HepG2 (cell line): ENCODE data around the gene SMYD2. TPM values are rescaled to one million over a fixed set of nuclear protein-coding genes. Genes with fewer than 3 reads are reported as not detected.

ENCODE experiments used
- ATAC-seq: fragments of 200-7000 bp; cut with Tn5 transposase; 3 replicates; pipeline ENCODE4 v1.9.1; 2020; ENCODE audit warnings: mild to moderate bottlenecking, moderate library complexity
- BruUV-seq: library from RNA; stranded (reverse); fragments of 400-500 nt; replicated peaks from 2 replicates; lab custom pipeline; 2021; lab: Mats Ljungman, UMichigan
- CTCF ChIA-PET: fragments of 300-600 bp; formaldehyde crosslinking; extraction: SDS; loops from one replicate; lab custom pipeline; 2021; ENCODE audit warnings: low total read pairs, inconsistent platforms, low intra/inter-chr PET ratio; lab: Yijun Ruan, JAX
- POLR2A ChIA-PET: fragments of 350-600 bp; sonication (Branson Sonifier 250); formaldehyde crosslinking; loops from one replicate; lab custom pipeline; 2020; ENCODE audit warnings: antibody characterized with exemption, inconsistent platforms; lab: Yijun Ruan, JAX
- DNase-seq: peaks from one replicate; pipeline ENCODE4 v3.0.0-alpha.2; 2015; ENCODE audit warnings: low spot score
- FAIRE-seq: peaks from 3 replicates; lab custom pipeline; 2011; peaks lifted over from hg19 to GRCh38; lab: Jason Lieb, UNC
- H2AFZ ChIP-seq: one replicate; pipeline ENCODE4 v1.6.1; 2011; ENCODE audit warnings: low read length, inconsistent platforms
- H3K27ac ChIP-seq: fragments of 300-600 bp; 3 replicates; pipeline ENCODE4 v1.8.0; 2011; ENCODE audit warnings: mixed run types, mild to moderate bottlenecking, mixed read lengths, low read length, inconsistent platforms; ENCODE audit not compliant: insufficient read depth; ENCODE audit errors: extremely low read length
- H3K27me3 ChIP-seq, 2 experiments: fragments of 200-600 bp in 1 of 2; 2 replicates in 1 of 2; 3 replicates in 1 of 2; pipeline versions ENCODE4 v1.6.0 to v1.8.0; 2011; ENCODE audit warnings: low read length in 2 of 2, mild to moderate bottlenecking in 2 of 2, moderate library complexity in 2 of 2, inconsistent platforms in 1 of 2; ENCODE audit not compliant: insufficient read depth in 2 of 2, control insufficient read depth in 1 of 2
- H3K36me3 ChIP-seq, 2 experiments: fragments of 200-600 bp in 1 of 2; replicated peaks in 1 of 2; 2 replicates in 1 of 2; 3 replicates in 1 of 2; pipeline versions ENCODE4 v1.5.1 to v1.8.0; 2011; ENCODE audit warnings: low read length in 2 of 2, inconsistent platforms in 1 of 2; ENCODE audit not compliant: insufficient read depth in 2 of 2, control insufficient read depth in 1 of 2
- H3K4me1 ChIP-seq: 2 replicates; pipeline ENCODE4 v1.5.1; 2012; ENCODE audit warnings: low read length, inconsistent platforms; ENCODE audit not compliant: insufficient read depth
- H3K4me2 ChIP-seq: 2 replicates; pipeline ENCODE4 v1.6.0; 2011; ENCODE audit warnings: low read depth, low read length, inconsistent platforms
- H3K4me3 ChIP-seq, 3 experiments: fragments of 200-600 bp in 1 of 3; sonication (generic), shearing (Covaris generic) in 1 of 3; replicated peaks in 1 of 3; 2 replicates each; pipeline ENCODE4 v1.5.1; 2011 to 2016; ENCODE audit warnings: low read length in 3 of 3, inconsistent platforms in 2 of 3, low read depth in 2 of 3, mild to moderate bottlenecking in 2 of 3, control low read depth in 1 of 3, mixed read lengths in 1 of 3; ENCODE audit not compliant: insufficient read depth in 1 of 3
- H3K79me2 ChIP-seq: one replicate; pipeline ENCODE4 v1.6.1; 2011; ENCODE audit warnings: low read length, inconsistent platforms; ENCODE audit not compliant: insufficient read depth
- H3K9ac ChIP-seq: 2 replicates; pipeline ENCODE4 v1.6.0; 2011; ENCODE audit warnings: mild to moderate bottlenecking, low read depth, low read length, inconsistent platforms; ENCODE audit not compliant: insufficient read depth
- H3K9me3 ChIP-seq: 2 replicates; pipeline ENCODE4 v1.5.1; 2012; ENCODE audit warnings: mild to moderate bottlenecking, low read length
- H4K20me1 ChIP-seq: 2 replicates; pipeline ENCODE4 v1.6.0; 2011; ENCODE audit warnings: inconsistent platforms, mild to moderate bottlenecking, low read length, moderate library complexity; ENCODE audit not compliant: insufficient read depth
- ARID2 ChIP-seq: sonication (generic); formaldehyde crosslinking; IDR thresholded peaks from 2 replicates; pipeline ENCODE4 v1.8.1; 2022; ENCODE audit warnings: mild to moderate bottlenecking, missing genetic modification reagents, borderline replicate concordance
- FOXK2 ChIP-seq: fragments of 450-650 bp; IDR thresholded peaks from 2 replicates; pipeline ENCODE4 v1.6.1; 2016
- GATAD2A ChIP-seq: IDR thresholded peaks from 2 replicates; pipeline ENCODE4 v1.6.1; 2016
- HMGA1 ChIP-seq: sonication (generic); formaldehyde crosslinking; conservative IDR thresholded peaks from 2 replicates; pipeline ENCODE4 v1.4.0; 2020; ENCODE audit warnings: missing genetic modification reagents
- MEIS2 ChIP-seq: sonication (generic); formaldehyde crosslinking; IDR thresholded peaks from 2 replicates; pipeline ENCODE4 v1.9.0; 2021; ENCODE audit warnings: mild to moderate bottlenecking, missing genetic modification reagents
- PAWR ChIP-seq: sonication (generic); formaldehyde crosslinking; IDR thresholded peaks from 2 replicates; pipeline ENCODE4 v1.4.0; 2020; ENCODE audit warnings: missing genetic modification reagents, mild to moderate bottlenecking, borderline replicate concordance
- SETDB1 ChIP-seq: sonication (generic); formaldehyde crosslinking; IDR thresholded peaks from 2 replicates; pipeline ENCODE4 v1.5.1; 2020; ENCODE audit warnings: missing genetic modification reagents, mild to moderate bottlenecking, borderline replicate concordance
- SMARCE1 ChIP-seq: fragments of 450-650 bp; IDR thresholded peaks from 2 replicates; pipeline ENCODE4 v1.6.1; 2017; ENCODE audit warnings: borderline replicate concordance
- SRY ChIP-seq: sonication (generic); formaldehyde crosslinking; IDR thresholded peaks from 2 replicates; pipeline ENCODE4 v1.8.0; 2022; ENCODE audit warnings: mild to moderate bottlenecking, missing genetic modification reagents
- THAP11 ChIP-seq: IDR thresholded peaks from 2 replicates; pipeline ENCODE4 v1.6.1; 2016; ENCODE audit warnings: missing biosample characterization, missing genetic modification reagents
- XRCC5 ChIP-seq: fragments of 200-400 bp; formaldehyde crosslinking; optimal IDR thresholded peaks from 2 replicates; pipeline ENCODE3; 2017; ENCODE audit warnings: mild to moderate bottlenecking, low read length
- ZFP82 ChIP-seq: sonication (generic); formaldehyde crosslinking; IDR thresholded peaks from 2 replicates; pipeline ENCODE4 v1.5.1; 2020; ENCODE audit warnings: mild to moderate bottlenecking, missing genetic modification reagents, borderline replicate concordance
- ZNF367 ChIP-seq: sonication (generic); formaldehyde crosslinking; IDR thresholded peaks from 2 replicates; pipeline ENCODE4 v1.4.0; 2020; ENCODE audit warnings: missing genetic modification reagents, borderline replicate concordance
- ZNF570 ChIP-seq: sonication (generic); formaldehyde crosslinking; IDR thresholded peaks from 2 replicates; pipeline ENCODE4 v1.4.0; 2020; ENCODE audit warnings: mild to moderate bottlenecking, missing genetic modification reagents, borderline replicate concordance
- in situ Hi-C: cut with HindIII; loops from 2 replicates; pipeline ENCODE4 v1.10.0; 2017; ENCODE audit warnings: low pct_unique_long_range_greater_than_20kb; ENCODE audit not compliant: extremely low pct_ligation_motif_present
- intact Hi-C: fragments of 100-400 bp; cut with micrococcal nuclease; formaldehyde crosslinking; loops from one replicate; pipeline ENCODE4 v1.10.0; 2022; ENCODE audit not compliant: unreplicated experiment
- polyA plus RNA-seq, 8 experiments: library from polyadenylated mRNA; depleted of rRNA in 3 of 8; stranded (reverse) in 7 of 8; unstranded in 1 of 8; fragments of >200 nt; fragmentation: Illumina TruSeq in 4 of 8; extraction: Trizol in 4 of 8; gene quantifications; 2 replicates each; pipeline versions ENCODE4 v1.2.1 to v1.2.3, GENCODE V29; 2011 to 2016; ENCODE audit warnings: low read depth in 4 of 8, missing spikeins in 1 of 8, mixed read lengths in 1 of 8; ENCODE audit not compliant: insufficient read depth in 1 of 8
- total RNA-seq, 5 experiments: library from RNA; depleted of rRNA; stranded (reverse); fragments of >200 nt; fragmentation: Illumina TruSeq; extraction: Trizol; gene quantifications; 2 replicates each; pipeline ENCODE4 v1.2.3, GENCODE V29; 2016; ENCODE audit warnings: low read depth in 1 of 5
- TF ChIP-seq, protein P1 (sequence below): sonication (generic); formaldehyde crosslinking; IDR thresholded peaks from 2 replicates; pipeline ENCODE4 v1.8.1; 2023; ENCODE audit warnings: mild to moderate bottlenecking, missing genetic modification reagents, borderline replicate concordance
- TF ChIP-seq, protein P2 (sequence below): sonication (generic); formaldehyde crosslinking; IDR thresholded peaks from 2 replicates; pipeline ENCODE4 v1.5.0; 2020; ENCODE audit warnings: missing genetic modification reagents, mild to moderate bottlenecking, borderline replicate concordance
- TF ChIP-seq, protein P3 (sequence below): sonication (generic); formaldehyde crosslinking; IDR thresholded peaks from 2 replicates; pipeline ENCODE4 v1.5.0; 2020; ENCODE audit warnings: missing genetic modification reagents, mild to moderate bottlenecking, borderline replicate concordance
- TF ChIP-seq, protein P4 (sequence below): sonication (generic); formaldehyde crosslinking; conservative IDR thresholded peaks from 2 replicates; pipeline ENCODE4 v1.4.0; 2020; ENCODE audit warnings: missing genetic modification reagents
- TF ChIP-seq, protein P5 (sequence below): sonication (generic); formaldehyde crosslinking; IDR thresholded peaks from 2 replicates; pipeline ENCODE4 v1.5.0; 2020; ENCODE audit warnings: missing genetic modification reagents

Gene SMYD2
- total and polyA plus RNA-seq, 2 of the 13 experiments (the other 11 are each of a cell fraction or from before 2014, with no cell fraction given) = 72.7 to 139 TPM

DNA sequence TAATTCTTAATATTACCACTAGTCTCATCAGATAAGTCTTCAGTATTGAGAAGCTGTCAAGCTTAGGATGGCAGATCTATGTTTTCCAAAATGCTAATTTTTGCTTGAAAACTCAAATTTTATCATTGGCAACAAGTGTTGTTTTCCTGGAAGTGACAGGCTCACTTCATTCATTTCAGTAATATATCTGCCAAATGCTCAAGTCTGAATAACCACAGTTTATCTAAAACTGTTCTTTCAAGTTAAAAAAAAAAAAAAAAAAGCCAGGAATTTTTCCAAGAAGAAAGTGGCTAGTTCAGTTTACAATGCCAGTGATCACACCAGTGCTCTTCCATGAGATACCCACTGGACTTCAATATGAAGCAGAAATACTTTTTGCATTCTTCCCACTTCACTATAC is 20.6 kb downstream of the SMYD2 start:
- Histone ChIP-seq H3K9me3 (no peaks in the 10 kb centered on the region), H3K4me2 (no peak overlapping the region), H3K4me1 (peaks cover 5% of the 10 kb centered on the region), H3K4me3 (no peak overlapping the region), H3K79me2 (peaks cover 65% of the 10 kb centered on the region), H3K9ac (no peak overlapping the region), H3K27me3 (no peaks in the 10 kb centered on the region), H3K36me3 (peaks cover 6 to 15% of the 10 kb centered on the region in 2 experiments; a peak in 3 of 5 replicates), H4K20me1 (peaks cover 11% of the 10 kb centered on the region; the same call in 1 of the 2 replicates), H2AFZ (no peak overlapping the region), H3K27ac (no peak overlapping the region)
- no peak for FAIRE-seq
- in situ Hi-C loops = no loop called here
- intact Hi-C loops = no loop called here
- POLR2A ChIA-PET = no interaction called here
- no peak for ATAC-seq
- no TSS peak for BruUV-seq
- no peak for TF ChIP-seq MEIS2 (CRISPR knock-in tag)
- TF ChIP-seq, protein P1, sequence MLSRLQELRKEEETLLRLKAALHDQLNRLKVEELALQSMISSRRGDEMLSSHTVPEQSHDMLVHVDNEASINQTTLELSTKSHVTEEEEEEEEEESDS = no peak
- no peak for TF ChIP-seq ZFP82 (CRISPR knock-in tag)
- TF ChIP-seq, protein P2, sequence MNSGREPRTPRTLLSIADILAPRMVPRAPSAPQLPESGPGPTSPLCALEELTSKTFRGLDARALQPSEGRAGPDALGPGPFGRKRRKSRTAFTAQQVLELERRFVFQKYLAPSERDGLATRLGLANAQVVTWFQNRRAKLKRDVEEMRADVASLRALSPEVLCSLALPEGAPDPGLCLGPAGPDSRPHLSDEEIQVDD = no peak
- TF ChIP-seq, protein P3, sequence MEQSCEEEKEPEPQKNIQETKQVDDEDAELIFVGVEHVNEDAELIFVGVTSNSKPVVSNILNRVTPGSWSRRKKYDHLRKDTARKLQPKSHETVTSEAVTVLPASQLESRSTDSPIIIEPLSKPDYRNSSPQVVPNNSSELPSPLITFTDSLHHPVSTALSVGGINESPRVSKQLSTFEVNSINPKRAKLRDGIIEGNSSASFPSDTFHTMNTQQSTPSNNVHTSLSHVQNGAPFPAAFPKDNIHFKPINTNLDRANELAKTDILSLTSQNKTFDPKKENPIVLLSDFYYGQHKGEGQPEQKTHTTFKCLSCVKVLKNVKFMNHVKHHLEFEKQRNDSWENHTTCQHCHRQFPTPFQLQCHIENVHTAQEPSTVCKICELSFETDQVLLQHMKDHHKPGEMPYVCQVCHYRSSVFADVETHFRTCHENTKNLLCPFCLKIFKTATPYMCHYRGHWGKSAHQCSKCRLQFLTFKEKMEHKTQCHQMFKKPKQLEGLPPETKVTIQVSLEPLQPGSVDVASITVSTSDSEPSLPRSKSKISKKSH (CRISPR knock-in tag) = no peak
- TF ChIP-seq SRY (CRISPR knock-in tag) = no peak
- no peak for TF ChIP-seq XRCC5
- no peak for TF ChIP-seq ARID2
- no peak for TF ChIP-seq ZNF570 (CRISPR knock-in tag)
- TF ChIP-seq ZNF367 (CRISPR knock-in tag) = no peak
- TF ChIP-seq SMARCE1 = no peak
- no peak for TF ChIP-seq HMGA1 (CRISPR knock-in tag)
- TF ChIP-seq GATAD2A (CRISPR knock-in tag) = no peak
- TF ChIP-seq SETDB1 (CRISPR knock-in tag) = no peak
- TF ChIP-seq, protein P4, sequence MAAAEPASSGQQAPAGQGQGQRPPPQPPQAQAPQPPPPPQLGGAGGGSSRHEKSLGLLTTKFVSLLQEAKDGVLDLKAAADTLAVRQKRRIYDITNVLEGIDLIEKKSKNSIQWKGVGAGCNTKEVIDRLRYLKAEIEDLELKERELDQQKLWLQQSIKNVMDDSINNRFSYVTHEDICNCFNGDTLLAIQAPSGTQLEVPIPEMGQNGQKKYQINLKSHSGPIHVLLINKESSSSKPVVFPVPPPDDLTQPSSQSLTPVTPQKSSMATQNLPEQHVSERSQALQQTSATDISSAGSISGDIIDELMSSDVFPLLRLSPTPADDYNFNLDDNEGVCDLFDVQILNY (CRISPR knock-in tag) = no peak
- TF ChIP-seq PAWR (CRISPR knock-in tag) = no peak
- TF ChIP-seq, protein P5, sequence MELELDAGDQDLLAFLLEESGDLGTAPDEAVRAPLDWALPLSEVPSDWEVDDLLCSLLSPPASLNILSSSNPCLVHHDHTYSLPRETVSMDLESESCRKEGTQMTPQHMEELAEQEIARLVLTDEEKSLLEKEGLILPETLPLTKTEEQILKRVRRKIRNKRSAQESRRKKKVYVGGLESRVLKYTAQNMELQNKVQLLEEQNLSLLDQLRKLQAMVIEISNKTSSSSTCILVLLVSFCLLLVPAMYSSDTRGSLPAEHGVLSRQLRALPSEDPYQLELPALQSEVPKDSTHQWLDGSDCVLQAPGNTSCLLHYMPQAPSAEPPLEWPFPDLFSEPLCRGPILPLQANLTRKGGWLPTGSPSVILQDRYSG = no peak
- TF ChIP-seq FOXK2 = no peak
- no peak for TF ChIP-seq THAP11 (CRISPR knock-in tag)
- CTCF ChIA-PET = no interaction called here
- DNase-seq = no peak
